ENCODE results near the gene SEMA3D. TPM values are rescaled to one million over a fixed set of nuclear protein-coding genes. Genes with fewer than 3 reads are reported as not detected.

Gene SEMA3D
- polyA plus RNA-seq, 1 experiment: 7.4 TPM

DNA sequence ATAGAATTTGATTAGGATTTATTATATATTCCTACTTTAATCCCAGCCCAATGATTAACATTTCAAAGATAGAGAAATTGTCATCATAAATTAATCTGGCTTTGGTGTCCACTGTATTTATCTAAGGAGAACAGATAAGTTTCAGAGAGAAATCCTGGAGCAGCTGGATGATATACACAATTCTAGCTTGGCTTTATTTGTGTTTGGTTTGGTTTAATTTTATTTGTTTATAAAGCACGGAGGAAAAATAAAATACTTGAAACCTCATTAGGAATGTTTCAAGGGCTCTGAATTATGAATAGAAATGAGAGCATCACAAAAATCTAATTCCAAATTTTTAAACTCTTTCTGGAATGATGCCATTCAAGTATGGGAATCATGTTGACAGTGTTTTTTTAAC, 42.1 kb downstream of the SEMA3D start:
- no peaks in the 10 kb centered on the region for H3K9me3 ChIP-seq (ENCODE audit: control insufficient read depth, insufficient read depth, low read length)
- CTCF ChIA-PET: no interaction called here
- DNase-seq (ENCODE audit: low read depth, low spot score): no peak
- no peak overlapping the region for H3K27ac ChIP-seq (ENCODE audit: low read depth, low read length)
- TF ChIP-seq, protein P1, sequence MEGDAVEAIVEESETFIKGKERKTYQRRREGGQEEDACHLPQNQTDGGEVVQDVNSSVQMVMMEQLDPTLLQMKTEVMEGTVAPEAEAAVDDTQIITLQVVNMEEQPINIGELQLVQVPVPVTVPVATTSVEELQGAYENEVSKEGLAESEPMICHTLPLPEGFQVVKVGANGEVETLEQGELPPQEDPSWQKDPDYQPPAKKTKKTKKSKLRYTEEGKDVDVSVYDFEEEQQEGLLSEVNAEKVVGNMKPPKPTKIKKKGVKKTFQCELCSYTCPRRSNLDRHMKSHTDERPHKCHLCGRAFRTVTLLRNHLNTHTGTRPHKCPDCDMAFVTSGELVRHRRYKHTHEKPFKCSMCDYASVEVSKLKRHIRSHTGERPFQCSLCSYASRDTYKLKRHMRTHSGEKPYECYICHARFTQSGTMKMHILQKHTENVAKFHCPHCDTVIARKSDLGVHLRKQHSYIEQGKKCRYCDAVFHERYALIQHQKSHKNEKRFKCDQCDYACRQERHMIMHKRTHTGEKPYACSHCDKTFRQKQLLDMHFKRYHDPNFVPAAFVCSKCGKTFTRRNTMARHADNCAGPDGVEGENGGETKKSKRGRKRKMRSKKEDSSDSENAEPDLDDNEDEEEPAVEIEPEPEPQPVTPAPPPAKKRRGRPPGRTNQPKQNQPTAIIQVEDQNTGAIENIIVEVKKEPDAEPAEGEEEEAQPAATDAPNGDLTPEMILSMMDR (IDR thresholded peaks at IDR 0.05; ENCODE audit: low read depth, low read length): no peak
- POLR2A ChIA-PET: no interaction called here
- H3K27me3 ChIP-seq (ENCODE audit: control insufficient read depth, insufficient read depth, low read length): no peaks in the 10 kb centered on the region
- no peak overlapping the region for H3K4me3 ChIP-seq (ENCODE audit: low read depth, low read length)

- TF ChIP-seq, protein P1 (IDR thresholded peaks at IDR 0.05; ENCODE audit: low read depth, low read length): no peak
- no peaks in the 10 kb centered on the region for H3K9me3 ChIP-seq (ENCODE audit: control insufficient read depth, insufficient read depth, low read length)
- ChIA-PET CTCF (no interaction called here), POLR2A (no interaction called here)
- H3K27me3 ChIP-seq (ENCODE audit: control insufficient read depth, insufficient read depth, low read length): no peaks in the 10 kb centered on the region
- no peak overlapping the region for H3K27ac ChIP-seq (ENCODE audit: low read depth, low read length)
- DNase-seq (ENCODE audit: low read depth, low spot score): peak; percentile 33
- H3K4me3 ChIP-seq (ENCODE audit: low read depth, low read length): no peak overlapping the region
Observed at GRCh38 chr7:85135977-85136376, 50.9 kb downstream of the SEMA3D start.

- TF ChIP-seq, protein P1 (IDR thresholded peaks at IDR 0.05; ENCODE audit: low read depth, low read length): no peak
- H3K4me3 ChIP-seq (ENCODE audit: low read depth, low read length): no peak overlapping the region
- H3K27ac ChIP-seq (ENCODE audit: low read depth, low read length): no peak overlapping the region
- no peaks in the 10 kb centered on the region for H3K9me3 ChIP-seq (ENCODE audit: control insufficient read depth, insufficient read depth, low read length)
- POLR2A ChIA-PET: no interaction called here
- no peaks in the 10 kb centered on the region for H3K27me3 ChIP-seq (ENCODE audit: control insufficient read depth, insufficient read depth, low read length)
- no peak for DNase-seq (ENCODE audit: low read depth, low spot score)
- CTCF ChIA-PET: no interaction called here
Observed at GRCh38 chr7:85133560-85133959, 53.3 kb downstream of the SEMA3D start.

GRCh38 chr7:85133006-85133405, 53.9 kb downstream of the SEMA3D start:
- TF ChIP-seq, protein P1 (IDR thresholded peaks at IDR 0.05; ENCODE audit: low read depth, low read length): no peak
- Histone ChIP-seq H3K27me3 (ENCODE audit: control insufficient read depth, insufficient read depth, low read length) (no peaks in the 10 kb centered on the region), H3K4me3 (ENCODE audit: low read depth, low read length) (no peak overlapping the region), H3K9me3 (ENCODE audit: control insufficient read depth, insufficient read depth, low read length) (no peaks in the 10 kb centered on the region), H3K27ac (ENCODE audit: low read depth, low read length) (no peak overlapping the region)
- ChIA-PET POLR2A (no interaction called here), CTCF (no interaction called here)
- no peak for DNase-seq (ENCODE audit: low read depth, low spot score)

DNA sequence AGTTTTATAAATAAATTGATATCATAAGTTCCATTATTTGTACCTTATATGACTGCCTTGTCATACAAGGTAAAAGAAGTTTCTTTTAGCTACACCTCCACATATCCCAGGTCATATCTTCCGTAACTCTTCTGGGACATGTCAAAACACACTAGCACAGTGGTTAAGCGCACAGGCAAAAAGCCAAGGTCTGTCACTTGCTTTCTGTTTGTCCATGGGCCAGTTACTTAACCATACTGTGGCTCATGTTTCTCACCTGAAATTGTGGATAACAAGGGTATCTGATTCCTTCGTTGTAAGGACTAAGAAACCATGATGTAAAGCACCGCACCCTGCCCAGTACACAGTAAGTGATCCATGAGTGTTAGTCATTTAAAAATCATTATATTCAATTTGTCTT, 56.2 kb downstream of the SEMA3D start:
- TF ChIP-seq, protein P1 (IDR thresholded peaks at IDR 0.05; ENCODE audit: low read depth, low read length): no peak
- Histone ChIP-seq H3K9me3 (ENCODE audit: control insufficient read depth, insufficient read depth, low read length) (no peaks in the 10 kb centered on the region), H3K27me3 (ENCODE audit: control insufficient read depth, insufficient read depth, low read length) (no peaks in the 10 kb centered on the region), H3K27ac (ENCODE audit: low read depth, low read length) (no peak overlapping the region), H3K4me3 (ENCODE audit: low read depth, low read length) (no peak overlapping the region)
- no peak for DNase-seq (ENCODE audit: low read depth, low spot score)
- ChIA-PET CTCF (no interaction called here), POLR2A (no interaction called here)

Data from AG04450 (cell line).